ENCODE data around the gene MDC1.
"Not testable (repeated sequence)": the region's sequence is repeated elsewhere in the genome, so short reads cannot be mapped to it uniquely, and the experiment has no call there.

The MDC1 gene

GRCh38 chr6:30679765-30680535 lies 37.1 kb downstream of the MDC1 start:
- DNase-seq (ENCODE audit: low spot score): no peak

GRCh38 chr6:30678964-30679726 lies 37.9 kb downstream of the MDC1 start:
- no peak for DNase-seq (ENCODE audit: low spot score)

DNA sequence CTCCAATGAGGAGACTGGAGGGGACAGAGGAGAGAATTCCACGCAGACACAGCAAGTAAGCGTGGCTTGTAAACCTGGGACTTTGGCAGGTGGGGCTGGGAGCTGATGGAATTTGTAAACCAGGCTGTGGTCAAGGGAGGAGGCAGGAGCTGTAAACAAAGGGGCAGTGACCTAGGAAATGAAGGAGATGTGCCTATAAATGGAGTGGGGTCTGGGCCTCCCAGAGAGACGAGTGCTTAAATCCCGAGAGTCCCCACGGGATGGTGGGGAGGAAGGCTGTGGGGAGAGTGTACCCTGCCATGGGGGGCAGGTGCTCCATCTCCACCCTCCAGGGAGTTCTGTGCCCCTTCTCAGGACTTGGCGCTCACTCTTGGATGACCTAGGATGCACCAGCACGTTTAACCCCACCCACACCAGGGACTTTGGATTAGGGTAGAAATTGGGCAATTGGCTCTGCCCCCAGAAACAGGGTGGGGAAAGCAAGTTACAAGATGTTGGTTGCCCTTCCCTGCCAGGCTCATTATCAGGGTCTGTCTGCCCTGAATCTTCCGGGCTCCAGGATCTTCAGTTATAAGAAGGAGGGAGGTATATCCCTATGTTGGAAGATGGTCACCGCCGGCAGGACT lies 40.3 kb downstream of the MDC1 start:
- DNase-seq (ENCODE audit: low spot score): no peak

DNA sequence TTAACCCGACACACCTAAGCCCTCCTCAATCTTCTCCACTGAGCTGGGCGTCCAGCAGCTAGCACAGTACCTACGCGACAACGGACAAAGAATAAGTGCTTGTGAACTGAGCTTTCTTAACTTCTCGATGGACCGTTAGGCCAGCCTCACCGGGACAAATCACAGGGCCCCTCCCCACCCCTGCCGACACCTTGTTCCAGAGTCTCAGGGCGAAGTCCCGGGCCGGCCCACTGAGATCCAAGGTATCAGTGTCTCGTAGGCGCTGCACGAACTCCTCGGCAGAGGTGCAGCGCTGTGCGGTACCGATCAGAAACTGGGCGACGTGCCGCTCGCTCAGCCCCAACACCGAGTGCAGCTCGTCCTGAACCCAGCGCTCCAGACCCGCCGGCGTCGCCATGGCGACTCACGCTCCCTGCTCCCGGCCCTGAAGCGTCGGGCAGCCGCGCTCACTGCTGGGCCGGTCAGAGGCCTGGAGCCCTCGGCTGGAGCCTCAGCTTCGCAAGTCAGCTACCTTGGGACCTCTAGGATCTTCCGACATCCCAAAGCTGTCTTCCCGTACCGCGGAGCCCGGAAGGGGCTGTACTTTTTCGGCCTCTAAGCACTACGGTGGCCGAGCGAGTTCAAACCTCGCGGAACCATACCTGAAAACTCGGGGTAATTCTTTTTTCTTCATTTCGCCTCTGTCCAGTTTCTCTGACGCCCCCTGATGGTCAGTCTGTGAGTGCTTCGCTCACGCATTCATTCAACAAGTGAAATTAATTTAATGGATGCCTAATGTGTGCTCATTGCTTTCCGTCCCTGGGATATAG lies 44.4 kb downstream of the MDC1 start, which contains the start of gene DHX16:
Gene DHX16, minus strand, starts transcription at position 562 of the 809 bp plus-strand sequence. Its CDS starts 165 bp downstream, at position 397.
- peak; percentile 98 for DNase-seq (ENCODE audit: low spot score)

- DNase-seq (ENCODE audit: low spot score): no peak
These were observed 46.1 kb downstream of the MDC1 start for GRCh38 chr6:30670760-30671527.

- not testable (repeated sequence) for DNase-seq (ENCODE audit: low spot score)
These were observed 50.8 kb downstream of the MDC1 start for GRCh38 chr6:30666300-30666699.

DNA sequence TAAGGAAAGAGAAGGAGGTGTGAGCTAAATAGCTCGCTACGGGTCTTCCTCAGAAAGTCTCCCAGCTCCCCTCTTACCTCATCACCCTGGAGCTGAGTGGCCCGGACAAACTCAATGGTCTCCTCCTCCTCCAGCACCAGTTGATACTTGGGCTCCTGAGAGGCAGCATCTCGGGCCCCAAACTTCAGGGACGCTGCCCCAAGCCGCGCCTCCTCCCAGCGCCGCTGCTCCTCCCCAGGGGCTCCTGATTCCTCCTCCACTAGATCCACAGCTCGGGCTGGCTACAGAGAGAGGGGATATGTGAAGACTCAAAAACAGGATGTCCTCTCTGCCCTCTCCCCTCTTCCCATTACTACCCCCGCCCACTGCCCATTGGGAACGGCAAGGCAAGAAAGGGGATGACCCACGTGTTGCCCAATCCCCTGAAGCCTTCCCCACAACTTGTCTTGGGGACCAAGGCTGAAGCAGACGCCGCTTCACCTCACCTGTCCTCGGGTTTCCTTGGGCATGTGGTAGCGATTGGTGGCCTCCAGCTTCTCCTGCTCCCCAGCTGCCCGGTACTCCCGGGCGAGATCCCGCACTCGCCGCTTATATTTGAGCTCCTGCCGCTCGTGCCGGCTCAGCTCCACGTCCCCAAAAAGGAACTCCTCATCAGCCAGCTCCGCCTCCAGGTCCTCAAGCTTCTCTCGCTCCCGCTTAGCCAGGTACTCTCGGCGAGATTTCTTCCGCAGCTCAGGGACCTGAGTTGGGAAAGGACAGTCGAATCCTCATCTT lies 51.9 kb downstream of the MDC1 start:
- no peak for DNase-seq (ENCODE audit: low spot score)

DNA sequence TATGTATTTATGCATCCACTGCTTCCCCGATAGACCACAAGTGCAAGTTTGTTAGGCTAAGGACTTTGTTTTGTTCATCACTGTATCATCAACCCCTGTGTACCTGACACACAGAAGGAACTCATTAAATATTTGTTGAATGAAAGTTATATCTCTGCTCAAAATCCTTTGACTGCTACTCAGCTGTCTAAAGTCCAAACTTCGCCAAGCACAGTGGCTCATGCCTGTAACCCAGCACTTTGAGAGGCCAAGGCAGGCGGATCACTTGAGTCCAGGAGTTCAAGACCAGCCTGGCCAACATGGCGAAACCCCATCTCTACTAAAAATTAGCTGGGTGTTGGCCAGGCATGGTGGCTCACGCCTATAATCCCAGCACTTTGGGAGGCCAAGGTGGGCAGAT lies 59.2 kb downstream of the MDC1 start:
- not testable (repeated sequence) for DNase-seq (ENCODE audit: low spot score)

DNA sequence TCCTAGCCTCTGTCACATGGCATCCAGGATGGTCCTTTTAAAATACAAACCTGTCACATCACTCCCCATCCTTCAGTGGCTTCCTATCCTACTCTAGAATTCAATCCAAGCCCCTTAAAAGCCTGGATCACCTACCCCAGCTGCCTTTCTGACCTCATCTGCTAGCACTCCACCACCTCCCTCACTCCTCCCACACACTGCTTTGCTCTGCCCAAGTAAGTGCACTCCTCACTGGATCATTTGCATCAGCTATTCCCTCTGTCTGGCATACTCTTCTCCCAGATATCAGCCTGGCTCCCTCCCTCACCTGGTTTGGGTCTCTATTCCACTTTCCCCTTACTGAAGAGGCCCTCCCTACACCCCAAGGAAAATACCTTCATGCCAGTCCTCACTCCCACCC lies 59.6 kb downstream of the MDC1 start:
- no peak for DNase-seq (ENCODE audit: low spot score)

GRCh38 chr6:30656513-30656912 lies 60.6 kb downstream of the MDC1 start:
- no peak for DNase-seq (ENCODE audit: low spot score)

DNA sequence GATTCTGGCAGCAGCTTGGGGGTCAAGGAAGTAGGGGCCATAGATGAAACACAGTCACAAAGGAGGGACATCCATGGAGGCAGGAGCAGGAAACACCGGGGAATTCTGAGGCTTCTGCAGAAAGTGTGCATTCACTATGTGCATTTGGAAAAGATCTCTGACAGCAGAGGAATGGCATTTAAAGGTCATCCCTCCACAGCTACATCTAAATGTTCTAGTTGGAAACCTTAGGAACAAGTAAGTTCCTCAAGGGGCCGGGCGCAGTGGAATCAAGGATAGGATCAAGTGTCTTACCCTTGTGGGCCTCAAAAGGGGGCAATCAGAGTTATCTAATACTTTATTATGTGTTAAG lies 61.4 kb downstream of the MDC1 start:
- no peak for DNase-seq (ENCODE audit: low spot score)

DNA sequence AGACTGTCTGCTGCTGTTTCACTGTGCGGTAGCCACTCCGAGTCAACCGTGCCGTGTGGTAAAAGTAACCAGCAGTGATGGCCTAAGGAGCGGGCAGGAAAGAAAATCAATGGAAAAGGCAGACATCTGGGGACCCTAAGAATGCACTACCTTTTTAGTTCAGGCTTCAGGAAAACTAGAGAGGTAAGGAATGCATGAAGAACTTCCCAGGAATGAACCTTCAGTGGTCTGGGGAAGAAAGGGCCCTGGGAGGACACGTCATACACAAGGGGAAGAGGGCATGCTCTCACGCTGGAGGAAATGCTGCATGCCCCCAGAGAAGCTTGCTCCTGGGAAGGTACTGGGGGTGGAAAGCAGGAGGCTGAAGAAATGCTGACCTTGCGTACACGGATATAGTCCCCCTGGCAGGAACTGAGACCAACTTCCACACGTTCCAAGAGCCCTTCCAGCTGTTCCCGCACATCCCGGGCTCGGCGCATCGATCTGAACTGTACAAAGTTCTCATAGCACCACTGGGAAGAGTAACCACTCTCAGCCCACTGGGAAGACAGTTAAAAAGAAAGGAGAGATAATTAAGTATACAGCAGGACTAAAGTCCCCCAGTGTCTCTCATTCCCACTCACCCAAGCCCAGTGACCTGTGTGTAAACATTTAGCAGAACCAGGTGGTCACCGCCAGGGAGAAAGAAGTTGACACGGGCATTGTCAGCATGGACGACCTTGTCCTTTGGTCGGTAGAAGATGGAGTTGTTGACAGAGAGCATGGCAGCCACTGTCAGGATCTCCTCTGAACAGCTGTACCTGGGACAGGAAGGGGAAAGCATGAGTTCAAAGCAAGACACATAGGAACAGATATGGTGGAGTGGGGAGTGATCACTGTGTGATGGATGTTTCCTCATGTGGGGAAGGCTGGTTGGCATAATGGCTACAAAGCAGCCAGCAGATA lies 62.0 kb downstream of the MDC1 start:
- no peak for DNase-seq (ENCODE audit: low spot score)

DNA sequence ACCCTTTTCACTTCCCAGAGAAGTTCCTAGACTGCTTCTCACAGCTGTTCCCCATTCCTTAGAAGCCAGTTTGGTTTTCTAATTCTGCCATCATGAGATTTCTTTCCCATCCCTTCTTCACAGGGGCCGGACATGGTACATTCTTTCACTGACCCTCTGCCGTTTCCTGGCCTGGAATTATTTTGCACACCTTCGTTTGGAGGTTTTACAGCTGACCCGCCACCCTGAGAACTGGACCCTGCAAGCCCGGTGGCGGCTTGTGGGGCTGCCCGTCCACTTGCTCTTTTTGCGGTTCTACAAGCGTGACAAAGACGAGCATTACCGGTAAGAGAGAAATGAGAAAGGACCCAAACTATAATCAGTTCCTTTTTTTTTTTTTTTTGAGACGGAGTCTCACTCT lies 65.9 kb downstream of the MDC1 start:
- no peak for DNase-seq (ENCODE audit: low spot score)

All from kidney capillary endothelial cell (primary cell).